ENCODE results near the gene RTF2.
A peak's percentile ranks its signal among the peaks of the same experiment; 100 is the strongest.

RTF2 gene

DNA sequence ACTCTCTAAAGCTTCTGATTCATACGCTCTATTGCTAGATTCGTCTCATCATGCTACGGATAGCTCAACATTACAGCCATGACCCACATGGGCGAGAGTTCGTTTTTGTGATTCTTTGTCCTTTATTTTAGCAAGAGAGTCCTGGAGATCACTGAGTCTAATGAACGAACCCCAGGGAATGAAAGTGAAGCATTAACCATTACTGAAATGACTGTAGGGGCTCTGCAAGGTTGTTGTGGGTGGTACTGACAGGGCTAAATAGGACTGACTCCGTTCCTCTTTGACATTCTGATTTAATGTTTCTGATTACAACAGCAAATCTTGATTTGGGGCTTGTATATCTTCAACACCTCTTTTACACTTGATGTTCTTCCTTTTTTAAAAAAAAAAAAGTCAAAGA is 13.7 kb upstream of the RTF2 start:
- DNase-seq (ENCODE audit: low read depth): no peak
- no peak overlapping the region for H3K9ac ChIP-seq (ENCODE audit: low read length)
- no peak overlapping the region for H3K4me3 ChIP-seq (ENCODE audit: low read length)
- H3K27me3 ChIP-seq (replicated peaks; ENCODE audit: control insufficient read depth, insufficient read depth, low read length): no peaks in the 10 kb centered on the region
- no peaks in the 10 kb centered on the region for H3K9me3 ChIP-seq (ENCODE audit: control insufficient read depth, low read length)
- no peaks in the 10 kb centered on the region for H3K4me1 ChIP-seq (ENCODE audit: control insufficient read depth, insufficient read depth, low read length)
- no peaks in the 10 kb centered on the region for H3K36me3 ChIP-seq (ENCODE audit: control insufficient read depth, insufficient read depth, low read length, severe bottlenecking)

DNA sequence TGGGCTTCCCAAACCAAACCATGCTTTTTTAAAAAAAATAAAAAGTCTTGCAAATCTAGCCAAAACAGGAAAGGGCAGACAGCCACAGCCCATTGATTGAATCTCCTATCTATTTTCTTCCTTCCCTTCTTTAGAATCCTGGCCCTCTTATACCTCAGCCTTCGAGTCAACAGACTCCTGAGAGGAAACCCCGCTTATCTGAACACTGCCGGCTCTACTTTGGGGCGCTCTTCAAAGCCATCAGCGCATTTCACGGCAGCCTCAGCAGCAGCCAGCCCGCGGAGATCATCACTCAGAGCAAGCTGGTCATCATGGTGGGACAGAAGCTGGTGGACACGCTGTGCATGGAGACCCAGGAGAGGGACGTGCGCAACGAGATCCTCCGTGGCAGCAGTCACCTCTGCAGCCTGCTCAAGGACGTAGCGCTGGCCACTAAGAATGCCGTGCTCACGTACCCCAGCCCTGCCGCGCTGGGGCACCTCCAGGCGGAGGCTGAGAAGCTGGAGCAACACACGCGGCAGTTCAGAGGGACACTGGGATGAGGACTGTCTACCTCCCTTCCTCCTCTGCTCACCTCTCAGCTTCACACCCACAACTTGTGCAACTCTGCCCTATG is 10.1 kb upstream of the RTF2 start:
- DNase-seq (ENCODE audit: low read depth): no peak
- H3K27me3 ChIP-seq (replicated peaks; ENCODE audit: control insufficient read depth, insufficient read depth, low read length): no peaks in the 10 kb centered on the region
- H3K4me1 ChIP-seq (ENCODE audit: control insufficient read depth, insufficient read depth, low read length): no peaks in the 10 kb centered on the region
- no peak overlapping the region for H3K4me3 ChIP-seq (ENCODE audit: low read length)
- no peaks in the 10 kb centered on the region for H3K9me3 ChIP-seq (ENCODE audit: control insufficient read depth, low read length)
- H3K9ac ChIP-seq (ENCODE audit: low read length): no peak overlapping the region
- H3K36me3 ChIP-seq (ENCODE audit: control insufficient read depth, insufficient read depth, low read length, severe bottlenecking): no peaks in the 10 kb centered on the region

DNA sequence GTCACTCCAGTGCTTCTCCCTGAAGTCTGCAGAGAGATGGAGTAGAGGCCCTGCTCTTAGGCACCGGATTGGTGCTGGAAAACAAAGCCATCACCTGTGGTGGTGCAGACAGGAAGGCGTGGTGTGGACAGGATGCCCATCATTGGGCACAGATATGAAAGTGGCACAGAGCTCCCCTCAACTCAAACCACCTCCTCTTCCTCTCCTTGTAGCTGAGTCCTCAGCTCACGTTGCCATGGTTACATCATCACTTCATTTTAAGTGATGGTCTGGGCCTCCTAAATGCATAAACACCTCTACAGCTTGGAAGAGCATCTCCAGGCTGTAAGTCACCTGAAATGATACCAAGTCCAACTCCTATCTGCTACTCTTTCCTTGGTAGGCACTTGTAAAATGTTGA is 8.0 kb upstream of the RTF2 start:
- no peak overlapping the region for H3K9ac ChIP-seq (ENCODE audit: low read length)
- no peaks in the 10 kb centered on the region for H3K4me1 ChIP-seq (ENCODE audit: control insufficient read depth, insufficient read depth, low read length)
- no peak overlapping the region for H3K4me3 ChIP-seq (ENCODE audit: low read length)
- H3K27me3 ChIP-seq (replicated peaks; ENCODE audit: control insufficient read depth, insufficient read depth, low read length): no peaks in the 10 kb centered on the region
- DNase-seq (ENCODE audit: low read depth): no peak
- H3K36me3 ChIP-seq (ENCODE audit: control insufficient read depth, insufficient read depth, low read length, severe bottlenecking): no peaks in the 10 kb centered on the region
- H3K9me3 ChIP-seq (ENCODE audit: control insufficient read depth, low read length): no peaks in the 10 kb centered on the region

DNA sequence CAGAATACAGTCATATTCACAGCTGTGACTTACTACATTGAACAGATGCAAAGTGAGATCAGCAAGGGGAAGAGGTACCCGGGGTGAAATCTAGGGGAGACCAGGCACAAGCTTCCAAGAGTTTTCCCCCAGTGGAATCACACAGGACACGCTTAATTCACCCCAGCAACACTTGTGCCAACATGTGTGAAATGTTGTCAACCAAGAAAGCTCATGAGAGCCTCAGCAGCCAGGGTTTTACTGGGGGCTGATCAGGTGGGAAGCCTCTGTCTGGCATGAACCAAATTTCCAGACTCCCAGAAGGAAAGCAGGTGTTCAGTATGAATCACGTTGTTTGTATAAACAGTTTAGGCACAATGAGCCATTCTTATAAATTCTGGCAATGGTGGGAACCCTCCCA is 6.9 kb upstream of the RTF2 start:
- no peak for DNase-seq (ENCODE audit: low read depth)
- Histone ChIP-seq H3K27me3 (replicated peaks; ENCODE audit: control insufficient read depth, insufficient read depth, low read length) (no peaks in the 10 kb centered on the region), H3K4me3 (ENCODE audit: low read length) (no peak overlapping the region), H3K9ac (ENCODE audit: low read length) (no peak overlapping the region), H3K9me3 (ENCODE audit: control insufficient read depth, low read length) (no peaks in the 10 kb centered on the region), H3K4me1 (ENCODE audit: control insufficient read depth, insufficient read depth, low read length) (no peaks in the 10 kb centered on the region), H3K36me3 (ENCODE audit: control insufficient read depth, insufficient read depth, low read length, severe bottlenecking) (no peaks in the 10 kb centered on the region)

DNA sequence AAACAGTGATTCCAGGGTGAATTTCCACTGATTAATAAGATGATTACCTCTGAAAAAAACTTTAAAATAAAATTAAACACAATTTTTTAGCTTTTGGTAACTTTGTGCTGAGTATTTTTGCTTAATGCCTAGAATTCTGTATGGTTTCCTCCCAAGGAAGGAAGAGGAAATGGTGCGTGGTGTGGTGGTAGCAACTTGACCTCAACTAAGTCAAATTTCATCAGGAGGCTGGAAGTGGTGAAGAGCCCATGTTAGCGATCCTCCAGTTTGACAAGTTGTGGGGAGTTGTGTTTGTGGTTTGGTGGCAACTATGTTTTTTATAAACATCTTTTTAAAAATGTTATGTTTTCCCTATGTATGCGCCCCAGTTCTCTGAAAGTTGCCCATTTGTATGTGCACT is 5.0 kb upstream of the RTF2 start:
- H3K36me3 ChIP-seq (ENCODE audit: control insufficient read depth, insufficient read depth, low read length, severe bottlenecking): no peaks in the 10 kb centered on the region
- H3K4me1 ChIP-seq (ENCODE audit: control insufficient read depth, insufficient read depth, low read length): peaks cover 6% of the 10 kb centered on the region
- DNase-seq (ENCODE audit: low read depth): no peak
- H3K9me3 ChIP-seq (ENCODE audit: control insufficient read depth, low read length): no peaks in the 10 kb centered on the region
- H3K4me3 ChIP-seq (ENCODE audit: low read length): no peak overlapping the region
- no peaks in the 10 kb centered on the region for H3K27me3 ChIP-seq (replicated peaks; ENCODE audit: control insufficient read depth, insufficient read depth, low read length)
- no peak overlapping the region for H3K9ac ChIP-seq (ENCODE audit: low read length)

DNA sequence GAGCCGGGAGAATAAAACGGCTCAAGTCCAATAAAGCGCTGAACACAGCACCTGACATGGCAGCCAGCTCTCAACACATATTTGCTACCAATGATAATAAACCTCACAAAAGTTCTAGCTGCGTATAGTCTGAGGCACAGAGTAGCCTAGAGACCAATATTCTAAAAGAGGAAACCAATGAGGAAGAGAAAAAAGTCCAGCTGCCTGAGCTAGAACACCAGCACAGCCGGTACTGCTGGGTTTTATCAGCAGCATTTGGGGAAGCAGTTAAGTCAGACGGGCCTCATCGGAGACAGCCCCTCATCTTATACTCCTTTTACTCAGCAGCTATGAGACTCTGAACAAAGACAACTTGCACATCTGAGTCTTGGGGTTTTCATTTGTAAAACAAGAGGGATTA is 2.4 kb upstream of the RTF2 start:
- DNase-seq (ENCODE audit: low read depth): no peak
- peaks cover 16% of the 10 kb centered on the region for H3K4me1 ChIP-seq (ENCODE audit: control insufficient read depth, insufficient read depth, low read length)
- H3K27me3 ChIP-seq (replicated peaks; ENCODE audit: control insufficient read depth, insufficient read depth, low read length): no peaks in the 10 kb centered on the region
- H3K36me3 ChIP-seq (ENCODE audit: control insufficient read depth, insufficient read depth, low read length, severe bottlenecking): no peaks in the 10 kb centered on the region
- no peak overlapping the region for H3K4me3 ChIP-seq (ENCODE audit: low read length)
- no peaks in the 10 kb centered on the region for H3K9me3 ChIP-seq (ENCODE audit: control insufficient read depth, low read length)
- no peak overlapping the region for H3K9ac ChIP-seq (ENCODE audit: low read length)

DNA sequence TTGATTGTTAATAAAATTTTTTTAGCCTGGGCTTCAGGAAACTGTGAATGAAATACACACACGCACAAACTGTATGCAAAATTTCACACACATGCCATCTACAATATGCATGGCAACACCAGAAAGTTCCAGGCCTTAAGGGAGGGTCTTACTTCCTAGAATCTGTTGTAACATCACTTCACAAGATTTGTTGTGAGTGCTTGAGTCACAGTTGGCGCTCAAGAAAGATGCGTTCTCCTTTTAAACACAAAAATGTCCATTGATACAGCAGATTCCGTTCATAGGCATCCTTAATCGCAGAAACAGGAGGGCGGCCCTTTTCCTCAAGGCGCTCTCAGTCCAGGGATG is 485 bp upstream of the RTF2 start:
- Histone ChIP-seq H3K36me3 (ENCODE audit: control insufficient read depth, insufficient read depth, low read length, severe bottlenecking) (peaks cover 3% of the 10 kb centered on the region), H3K4me3 (ENCODE audit: low read length) (peak overlapping the region; percentile 98), H3K9ac (ENCODE audit: low read length) (peak overlapping the region; percentile 96), H3K9me3 (ENCODE audit: control insufficient read depth, low read length) (no peaks in the 10 kb centered on the region), H3K4me1 (ENCODE audit: control insufficient read depth, insufficient read depth, low read length) (peaks cover 16% of the 10 kb centered on the region), H3K27me3 (replicated peaks; ENCODE audit: control insufficient read depth, insufficient read depth, low read length) (no peaks in the 10 kb centered on the region)
- DNase-seq (ENCODE audit: low read depth): no peak

DNA sequence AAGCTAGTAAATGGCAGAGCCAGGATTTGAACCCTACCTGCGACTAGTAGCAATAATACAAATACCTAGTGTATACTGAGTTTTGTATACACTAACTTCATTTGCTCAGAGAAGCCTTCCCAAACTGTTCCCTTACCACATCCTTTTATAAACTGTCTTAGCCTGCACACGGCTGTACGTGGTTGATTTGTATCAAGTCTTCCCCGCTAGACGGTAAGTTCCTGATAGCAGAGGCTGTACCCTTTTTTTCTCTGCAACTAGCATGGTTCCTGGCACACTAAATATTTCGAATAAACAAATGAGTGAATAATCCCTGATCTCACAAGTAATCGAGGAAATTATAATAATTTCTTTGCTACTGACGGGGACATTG is 636 bp downstream of the RTF2 start:
- peaks cover 16% of the 10 kb centered on the region for H3K4me1 ChIP-seq (ENCODE audit: control insufficient read depth, insufficient read depth, low read length)
- H3K4me3 ChIP-seq (ENCODE audit: low read length): peak overlapping the region; percentile 98
- peaks cover 14% of the 10 kb centered on the region for H3K36me3 ChIP-seq (ENCODE audit: control insufficient read depth, insufficient read depth, low read length, severe bottlenecking)
- peak; percentile 19 for DNase-seq (ENCODE audit: low read depth)
- no peaks in the 10 kb centered on the region for H3K27me3 ChIP-seq (replicated peaks; ENCODE audit: control insufficient read depth, insufficient read depth, low read length)
- H3K9ac ChIP-seq (ENCODE audit: low read length): peak overlapping the region; percentile 96
- H3K9me3 ChIP-seq (ENCODE audit: control insufficient read depth, low read length): no peaks in the 10 kb centered on the region

DNA sequence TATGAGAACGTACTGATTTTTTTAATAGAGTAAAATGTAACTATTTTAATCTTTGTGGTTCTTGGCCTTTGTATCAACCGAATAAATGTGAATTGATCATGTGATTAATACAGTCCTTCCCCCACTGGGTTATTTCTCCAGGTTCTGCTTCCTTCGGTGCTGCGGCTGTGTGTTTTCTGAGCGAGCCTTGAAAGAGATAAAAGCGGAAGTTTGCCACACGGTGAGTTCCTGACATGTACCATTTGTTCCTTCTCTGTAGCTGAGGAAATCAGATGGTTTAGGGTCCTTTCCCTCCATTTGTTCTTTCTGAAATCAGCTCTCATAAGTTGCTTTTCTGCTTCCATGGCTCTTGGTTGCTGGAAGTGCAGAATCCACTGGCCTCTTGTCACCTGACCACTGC is 15.5 kb downstream of the RTF2 start:
- Histone ChIP-seq H3K27me3 (replicated peaks; ENCODE audit: control insufficient read depth, insufficient read depth, low read length) (no peaks in the 10 kb centered on the region), H3K9me3 (ENCODE audit: control insufficient read depth, low read length) (no peaks in the 10 kb centered on the region), H3K9ac (ENCODE audit: low read length) (no peak overlapping the region), H3K36me3 (ENCODE audit: control insufficient read depth, insufficient read depth, low read length, severe bottlenecking) (peaks cover 85% of the 10 kb centered on the region), H3K4me1 (ENCODE audit: control insufficient read depth, insufficient read depth, low read length) (no peaks in the 10 kb centered on the region), H3K4me3 (ENCODE audit: low read length) (no peak overlapping the region)
- no peak for DNase-seq (ENCODE audit: low read depth)

DNA sequence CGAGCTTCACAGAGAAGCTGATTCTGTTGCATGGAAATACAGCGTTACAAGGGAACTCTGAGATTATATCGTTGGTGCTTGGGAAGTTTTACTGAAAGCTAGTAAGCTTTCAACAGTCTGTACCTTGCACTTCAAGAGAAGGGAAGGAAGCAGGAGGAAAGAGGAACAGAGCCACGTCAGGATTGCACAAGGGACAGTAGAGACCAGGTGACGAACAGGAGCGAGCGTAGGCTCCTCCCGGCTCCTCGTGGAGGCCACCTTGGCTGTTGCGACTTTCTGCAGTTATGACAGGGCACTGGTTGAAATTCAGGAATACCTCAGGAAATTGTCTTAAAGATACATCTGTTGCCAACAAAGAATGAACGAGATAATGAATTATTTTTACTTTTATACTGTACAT is 18.8 kb downstream of the RTF2 start:
- no peaks in the 10 kb centered on the region for H3K27me3 ChIP-seq (replicated peaks; ENCODE audit: control insufficient read depth, insufficient read depth, low read length)
- no peak for DNase-seq (ENCODE audit: low read depth)
- H3K4me3 ChIP-seq (ENCODE audit: low read length): no peak overlapping the region
- no peak overlapping the region for H3K9ac ChIP-seq (ENCODE audit: low read length)
- no peaks in the 10 kb centered on the region for H3K4me1 ChIP-seq (ENCODE audit: control insufficient read depth, insufficient read depth, low read length)
- no peaks in the 10 kb centered on the region for H3K9me3 ChIP-seq (ENCODE audit: control insufficient read depth, low read length)
- peaks cover 80% of the 10 kb centered on the region for H3K36me3 ChIP-seq (ENCODE audit: control insufficient read depth, insufficient read depth, low read length, severe bottlenecking)

DNA sequence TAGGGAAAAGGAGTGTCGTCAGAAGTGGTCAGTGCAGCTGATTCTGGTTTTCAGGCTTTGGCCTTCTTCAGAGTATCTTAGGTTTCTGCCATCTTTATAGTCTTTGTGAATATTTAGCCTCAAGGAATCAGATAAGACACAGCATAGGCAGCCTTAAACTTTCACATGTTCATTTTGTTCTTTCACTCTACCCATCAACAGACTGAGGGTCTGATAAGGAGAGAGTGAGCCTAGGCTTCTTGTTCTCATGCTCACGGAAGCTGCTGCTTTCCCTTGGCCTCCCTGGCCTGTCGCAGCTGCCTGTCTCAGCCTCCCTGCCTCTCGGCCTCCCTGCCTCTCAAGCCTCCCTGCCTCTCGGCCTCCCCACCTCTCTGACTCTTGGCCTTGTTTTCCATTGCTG is 20.1 kb downstream of the RTF2 start:
- peaks cover 74% of the 10 kb centered on the region for H3K36me3 ChIP-seq (ENCODE audit: control insufficient read depth, insufficient read depth, low read length, severe bottlenecking)
- H3K27me3 ChIP-seq (replicated peaks; ENCODE audit: control insufficient read depth, insufficient read depth, low read length): no peaks in the 10 kb centered on the region
- no peak overlapping the region for H3K9ac ChIP-seq (ENCODE audit: low read length)
- H3K4me3 ChIP-seq (ENCODE audit: low read length): no peak overlapping the region
- no peaks in the 10 kb centered on the region for H3K9me3 ChIP-seq (ENCODE audit: control insufficient read depth, low read length)
- no peak for DNase-seq (ENCODE audit: low read depth)
- no peaks in the 10 kb centered on the region for H3K4me1 ChIP-seq (ENCODE audit: control insufficient read depth, insufficient read depth, low read length)

DNA sequence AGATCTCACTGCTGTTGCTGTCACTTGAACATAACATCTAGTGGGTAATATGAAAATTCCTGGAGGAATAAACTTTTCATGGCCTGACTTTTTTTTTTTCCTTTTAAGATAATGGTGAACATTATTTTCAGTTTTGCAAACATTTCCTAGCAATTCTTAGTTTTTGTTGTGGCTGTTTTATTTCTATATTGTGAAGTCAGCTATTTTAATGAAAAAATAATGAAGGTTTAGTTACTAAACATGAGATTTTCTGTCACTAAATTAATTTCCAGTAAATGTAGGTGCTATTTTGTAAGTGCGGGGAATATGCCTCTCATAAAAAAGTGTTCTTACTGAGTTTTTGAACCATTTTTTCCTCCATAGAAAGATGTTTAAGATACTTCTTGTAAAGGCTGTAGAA is 32.7 kb downstream of the RTF2 start:
- no peaks in the 10 kb centered on the region for H3K4me1 ChIP-seq (ENCODE audit: control insufficient read depth, insufficient read depth, low read length)
- H3K9me3 ChIP-seq (ENCODE audit: control insufficient read depth, low read length): no peaks in the 10 kb centered on the region
- no peak overlapping the region for H3K9ac ChIP-seq (ENCODE audit: low read length)
- no peak overlapping the region for H3K4me3 ChIP-seq (ENCODE audit: low read length)
- peaks cover 34% of the 10 kb centered on the region for H3K36me3 ChIP-seq (ENCODE audit: control insufficient read depth, insufficient read depth, low read length, severe bottlenecking)
- H3K27me3 ChIP-seq (replicated peaks; ENCODE audit: control insufficient read depth, insufficient read depth, low read length): no peaks in the 10 kb centered on the region
- no peak for DNase-seq (ENCODE audit: low read depth)

Data from adipocyte (in vitro differentiated cells).